22Rv1 (cell line): ENCODE results near the gene COL4A2.

Experiments used
- H3K27ac ChIP-seq: fragments of 450-650 bp; 2 replicates; pipeline ENCODE4 v1.5.1; 2017
- CTCF ChIP-seq: fragments of 450-650 bp; IDR thresholded peaks from 2 replicates; pipeline ENCODE4 v1.5.1; 2017; ENCODE audit warnings: mild to moderate bottlenecking
- ZFX ChIP-seq: fragments of 450-650 bp; IDR thresholded peaks from 2 replicates; pipeline ENCODE4 v1.6.1; 2017; ENCODE audit warnings: antibody characterized with exemption, borderline replicate concordance

The COL4A2 gene

DNA sequence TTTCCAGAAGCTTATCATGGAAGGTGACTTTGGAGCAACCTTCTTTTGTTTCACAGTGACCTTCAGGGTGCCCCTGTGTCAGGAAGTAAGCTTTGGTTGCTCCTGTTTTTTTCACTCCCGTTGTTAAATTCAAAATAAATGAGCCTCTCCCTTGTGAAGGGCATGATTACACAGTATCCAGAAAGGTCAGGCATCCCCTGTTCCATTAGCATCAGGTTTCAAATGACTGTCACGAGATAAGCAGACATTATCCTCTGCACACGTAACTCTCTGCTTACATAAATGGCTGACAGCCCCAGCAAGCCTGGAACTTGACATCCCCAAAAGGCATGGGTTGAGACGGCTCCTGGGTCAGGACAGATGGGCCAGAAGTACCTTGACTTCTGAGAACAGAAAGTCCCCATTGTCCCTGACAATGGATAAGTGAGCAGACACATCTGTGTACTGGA, 202.4 kb downstream of the COL4A2 start:
- H3K27ac ChIP-seq: no peak overlapping the region
- no peak for TF ChIP-seq ZFX
- TF ChIP-seq CTCF: no peak

DNA sequence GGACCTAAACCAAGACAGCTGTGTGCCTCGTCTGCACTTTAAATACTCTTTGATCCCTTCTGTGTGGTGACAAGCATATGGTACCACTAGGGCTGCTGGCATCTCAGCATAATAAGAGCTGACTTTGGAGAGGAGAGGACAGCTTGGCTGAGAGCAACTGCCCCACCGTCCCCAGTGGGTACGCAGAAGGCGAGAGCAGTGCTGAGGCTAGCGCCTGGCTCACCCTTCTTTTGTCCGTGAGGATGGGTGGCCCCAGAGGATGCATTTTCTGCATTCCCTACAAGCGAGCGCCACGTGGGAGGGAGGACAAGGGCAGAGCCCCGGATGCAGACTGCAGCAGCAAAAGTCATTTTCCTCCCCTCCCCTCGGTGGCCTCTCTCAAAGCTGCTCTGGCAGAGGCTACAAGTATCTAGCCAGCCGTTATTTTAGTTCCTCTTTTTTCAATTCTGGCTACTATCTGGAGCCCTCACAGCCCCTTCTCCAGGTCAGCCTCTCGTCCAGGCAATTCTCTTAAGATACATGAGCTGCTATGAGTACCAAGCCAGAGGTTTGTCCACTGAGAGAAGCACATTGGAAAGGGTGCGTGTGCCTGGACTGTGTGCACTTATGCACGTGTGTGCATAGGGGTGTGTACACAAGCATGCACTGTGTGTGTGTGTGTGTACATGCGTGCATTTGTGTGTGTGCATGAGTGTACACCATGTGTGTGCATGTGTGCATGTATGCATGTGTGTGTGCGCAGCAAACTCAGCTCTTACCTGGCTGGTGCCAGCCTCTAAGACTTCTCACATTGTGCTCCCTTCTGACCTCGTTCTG, 203.1 kb downstream of the COL4A2 start:
- H3K27ac ChIP-seq: no peak overlapping the region

DNA sequence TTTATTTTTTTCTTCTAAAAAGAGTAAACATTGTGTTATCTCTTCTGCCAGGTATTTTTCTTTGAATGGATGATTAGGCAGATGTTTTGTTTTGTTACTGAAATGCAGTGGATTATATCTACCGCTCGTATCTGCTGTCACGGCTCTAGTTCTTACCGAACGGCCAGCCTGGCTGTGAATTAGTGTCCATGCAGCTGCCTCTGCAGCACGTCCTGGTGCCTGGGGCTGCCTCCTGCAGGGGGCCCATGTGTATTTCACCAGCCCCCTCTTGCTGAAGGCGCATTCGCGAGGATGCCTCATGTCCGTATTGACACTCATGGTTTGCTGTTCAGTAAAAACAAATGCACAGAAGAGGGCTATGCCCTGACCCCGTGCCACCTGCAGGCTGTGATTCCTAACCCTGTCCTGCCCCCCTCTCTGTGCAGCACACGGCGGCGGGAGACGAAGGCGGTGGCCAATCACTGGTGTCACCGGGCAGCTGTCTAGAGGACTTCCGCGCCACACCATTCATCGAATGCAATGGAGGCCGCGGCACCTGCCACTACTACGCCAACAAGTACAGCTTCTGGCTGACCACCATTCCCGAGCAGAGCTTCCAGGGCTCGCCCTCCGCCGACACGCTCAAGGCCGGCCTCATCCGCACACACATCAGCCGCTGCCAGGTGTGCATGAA, 204.6 kb downstream of the COL4A2 start:
- TF ChIP-seq ZFX: no peak
- H3K27ac ChIP-seq: no peak overlapping the region

More for the DNA sequence above, 203.1 kb downstream of the COL4A2 start:
- no peak for TF ChIP-seq CTCF
- no peak for TF ChIP-seq ZFX

DNA sequence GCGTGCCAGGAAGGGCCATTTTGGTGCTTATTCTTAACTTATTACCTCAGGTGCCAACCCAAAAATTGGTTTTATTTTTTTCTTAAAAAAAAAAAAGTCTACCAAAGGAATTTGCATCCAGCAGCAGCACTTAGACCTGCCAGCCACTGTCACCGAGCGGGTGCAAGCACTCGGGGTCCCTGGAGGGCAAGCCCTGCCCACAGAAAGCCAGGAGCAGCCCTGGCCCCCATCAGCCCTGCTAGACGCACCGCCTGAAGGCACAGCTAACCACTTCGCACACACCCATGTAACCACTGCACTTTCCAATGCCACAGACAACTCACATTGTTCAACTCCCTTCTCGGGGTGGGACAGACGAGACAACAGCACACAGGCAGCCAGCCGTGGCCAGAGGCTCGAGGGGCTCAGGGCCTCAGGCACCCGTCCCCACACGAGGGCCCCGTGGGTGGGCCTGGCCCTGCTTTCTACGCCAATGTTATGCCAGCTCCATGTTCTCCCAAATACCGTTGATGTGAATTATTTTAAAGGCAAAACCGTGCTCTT, 205.2 kb downstream of the COL4A2 start:
- TF ChIP-seq CTCF: no peak
- TF ChIP-seq ZFX: no peak

DNA sequence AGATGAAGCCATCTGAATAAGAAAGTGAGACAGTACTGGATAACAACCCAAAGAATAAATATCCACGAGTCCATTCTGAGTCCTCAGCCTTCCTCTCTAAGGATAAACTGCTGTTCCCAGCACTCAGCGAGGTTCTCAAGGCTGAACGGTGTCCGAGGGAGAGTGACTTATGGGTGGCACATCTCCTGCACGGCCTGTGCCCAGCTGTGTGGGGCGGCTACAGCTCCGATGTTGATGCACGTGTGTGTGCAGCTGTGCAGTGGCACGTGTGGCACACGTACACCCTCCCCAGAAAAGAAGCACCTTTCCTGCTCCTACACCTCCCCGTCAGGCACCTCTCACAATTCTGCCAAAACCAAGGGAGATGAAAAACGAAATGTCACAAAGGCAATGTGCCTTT, 209.4 kb downstream of the COL4A2 start:
- TF ChIP-seq CTCF (no peak), ZFX (no peak)
- H3K27ac ChIP-seq: no peak overlapping the region

More for the DNA sequence above, 205.2 kb downstream of the COL4A2 start:
- H3K27ac ChIP-seq: no peak overlapping the region

- TF ChIP-seq CTCF (no peak), ZFX (no peak)
- no peak overlapping the region for H3K27ac ChIP-seq
Measured at GRCh38 chr13:110517505-110518225, 210.6 kb downstream of the COL4A2 start.

DNA sequence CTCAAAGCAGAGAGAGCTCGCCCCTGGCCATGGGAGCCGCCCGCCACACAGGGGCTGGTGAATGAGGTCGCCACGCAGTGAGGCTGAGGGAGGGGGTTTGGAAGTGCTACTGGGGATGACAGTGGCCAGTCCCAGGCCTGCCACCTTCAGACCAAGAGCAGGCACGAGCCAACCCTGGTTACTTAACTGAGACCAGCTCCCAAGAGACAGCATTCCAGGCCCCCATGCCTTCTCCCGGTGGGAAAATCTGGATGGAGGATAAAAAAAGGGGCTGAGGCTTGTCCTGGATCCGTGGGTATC, 211.1 kb downstream of the COL4A2 start:
- TF ChIP-seq ZFX (no peak), CTCF (no peak)
- H3K27ac ChIP-seq: no peak overlapping the region
